ENCODE measurements around the gene XXYLT1.

Gene XXYLT1

DNA sequence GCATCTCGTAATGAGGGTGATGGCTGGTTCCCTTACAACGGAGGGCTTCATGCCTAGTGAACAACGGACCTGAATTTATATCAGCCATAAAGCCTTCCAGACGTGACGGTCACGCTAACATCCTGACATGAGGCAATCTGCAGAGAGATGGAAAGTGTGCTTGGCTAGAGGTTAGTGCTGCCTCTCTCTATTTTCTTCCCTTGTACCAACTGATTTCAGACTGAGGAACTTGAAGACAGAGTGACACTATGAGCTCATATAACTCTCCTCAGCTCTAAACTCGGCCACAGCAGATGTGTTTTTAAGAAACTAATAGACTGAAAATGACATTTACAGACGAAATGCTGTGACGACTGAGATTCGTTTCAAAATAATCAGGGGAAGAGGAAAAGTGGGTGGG is 122.4 kb downstream of the XXYLT1 start:
- DNase-seq, result no peak

DNA sequence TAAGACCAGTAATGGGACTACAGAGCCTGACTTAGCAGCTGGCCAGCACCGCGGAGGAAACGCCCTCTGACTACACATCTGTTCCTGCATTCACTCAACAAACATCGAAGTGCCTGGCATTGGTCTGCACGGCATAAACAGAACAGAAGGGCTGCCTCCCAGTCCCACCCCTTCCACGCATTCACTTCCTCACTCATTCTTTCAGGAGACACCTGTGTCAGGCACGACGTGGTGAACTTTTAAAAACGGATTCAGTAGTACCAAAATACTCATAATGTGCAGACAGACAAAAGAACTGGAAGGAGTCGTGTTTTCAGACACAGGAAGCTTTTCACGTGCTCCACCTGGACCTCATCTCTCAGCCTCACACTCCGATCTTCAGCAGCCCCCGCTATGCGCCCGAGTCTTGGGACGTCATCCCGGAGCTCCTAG is 123.3 kb downstream of the XXYLT1 start:
- peak; percentile 50 for DNase-seq

DNA sequence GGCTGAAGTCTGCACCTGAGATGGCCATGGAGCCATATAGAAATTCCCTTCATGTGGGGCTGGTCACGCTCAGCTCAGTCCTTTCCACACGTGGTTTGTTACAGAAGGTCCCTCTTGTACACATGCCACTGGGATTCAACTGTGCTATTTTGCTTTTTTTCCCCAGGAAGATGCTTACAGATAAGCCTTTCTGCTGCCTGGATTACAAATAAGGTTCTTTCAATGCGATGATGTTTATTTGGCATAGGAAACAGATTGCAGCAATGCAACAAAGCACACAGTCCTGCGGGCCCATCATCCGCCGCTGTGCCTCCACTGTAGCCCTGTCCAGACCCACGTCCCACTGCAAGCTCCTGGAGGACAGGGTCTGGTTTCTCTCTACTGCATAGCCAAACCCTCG is 124.8 kb downstream of the XXYLT1 start:
- DNase-seq, result no peak

DNA sequence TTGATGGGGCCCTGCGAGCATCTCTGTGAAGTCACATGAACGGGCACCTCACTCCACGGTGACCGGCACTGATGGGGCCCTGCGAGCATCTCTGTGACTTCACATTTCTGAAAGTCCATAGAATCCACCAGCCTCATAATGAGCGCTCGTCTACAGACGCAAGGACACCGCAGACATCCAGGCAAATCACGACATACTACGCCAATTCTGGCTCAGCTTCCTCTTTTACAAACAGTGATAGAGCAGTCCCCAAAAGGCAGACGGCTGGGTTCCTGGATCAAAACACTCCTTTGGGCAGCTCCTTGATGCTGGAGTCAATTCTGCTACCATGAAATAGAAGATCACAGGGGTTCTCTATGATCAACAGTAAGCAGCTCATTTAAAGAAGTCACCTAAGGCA is 125.4 kb downstream of the XXYLT1 start:
- no peak for DNase-seq

DNA sequence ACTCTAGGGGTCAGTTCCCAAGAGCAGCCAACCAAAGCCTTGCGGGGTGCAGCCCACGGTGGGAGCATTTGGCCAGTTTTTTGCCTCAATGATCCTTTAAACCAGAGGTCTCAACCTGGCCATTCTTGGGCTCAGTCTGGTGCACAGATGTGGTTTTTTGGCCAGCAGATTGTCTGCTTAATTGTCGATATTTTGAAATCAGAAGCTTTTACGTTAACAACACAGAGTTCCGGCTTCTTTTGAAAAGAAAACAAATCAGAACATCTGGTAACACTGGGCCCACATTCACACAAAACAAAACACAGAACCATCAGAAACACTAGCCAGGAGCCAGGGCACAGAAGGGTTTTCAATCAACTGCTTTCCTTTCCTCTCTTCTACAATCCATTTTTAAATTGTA is 127.7 kb downstream of the XXYLT1 start:
- no peak for DNase-seq

DNA sequence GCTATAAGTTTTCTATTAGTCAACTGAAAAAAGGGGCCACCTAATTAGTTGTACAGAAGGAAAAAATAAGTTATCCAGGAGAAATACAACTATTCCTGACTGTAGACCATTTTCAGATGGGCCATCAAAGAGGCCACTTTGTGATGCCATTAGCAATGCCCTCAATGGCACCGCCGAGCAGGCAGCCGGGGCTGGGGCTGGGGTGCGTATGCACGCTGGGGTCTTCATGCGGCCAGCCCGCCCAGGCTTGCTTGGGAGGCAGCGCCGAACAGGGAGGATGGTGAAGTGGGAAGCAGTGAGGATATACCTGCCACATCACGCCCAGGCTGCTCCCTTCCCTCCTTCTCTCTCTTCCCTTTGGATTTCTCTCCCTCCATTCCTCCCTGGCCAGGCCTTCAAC is 128.4 kb downstream of the XXYLT1 start:
- DNase-seq, result no peak

GRCh38 chr3:195140816-195141793 is 129.9 kb downstream of the XXYLT1 start:
- DNase-seq, result no peak

- DNase-seq, result no peak
These were observed 130.5 kb downstream of the XXYLT1 start for GRCh38 chr3:195140410-195140809.

DNA sequence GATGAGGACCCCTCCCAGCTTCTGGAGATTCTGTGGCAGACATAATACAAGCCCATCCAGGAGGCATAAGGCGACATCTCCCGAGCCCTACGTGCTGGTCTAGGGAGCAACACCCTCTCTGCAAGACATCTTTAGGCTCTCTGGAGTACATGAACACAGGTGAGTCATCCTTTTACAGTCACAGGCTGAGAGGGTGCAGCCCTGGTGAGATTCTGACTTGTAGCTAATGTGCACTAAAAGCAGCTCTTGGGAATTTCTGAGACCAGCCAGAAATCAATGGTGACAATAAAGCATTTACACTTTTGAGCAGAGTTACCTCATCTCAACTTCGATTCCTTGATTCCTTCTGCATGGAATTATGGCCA is 131.1 kb downstream of the XXYLT1 start:
- no peak for DNase-seq

GRCh38 chr3:195139091-195139875 is 131.7 kb downstream of the XXYLT1 start:
- DNase-seq, result no peak

DNA sequence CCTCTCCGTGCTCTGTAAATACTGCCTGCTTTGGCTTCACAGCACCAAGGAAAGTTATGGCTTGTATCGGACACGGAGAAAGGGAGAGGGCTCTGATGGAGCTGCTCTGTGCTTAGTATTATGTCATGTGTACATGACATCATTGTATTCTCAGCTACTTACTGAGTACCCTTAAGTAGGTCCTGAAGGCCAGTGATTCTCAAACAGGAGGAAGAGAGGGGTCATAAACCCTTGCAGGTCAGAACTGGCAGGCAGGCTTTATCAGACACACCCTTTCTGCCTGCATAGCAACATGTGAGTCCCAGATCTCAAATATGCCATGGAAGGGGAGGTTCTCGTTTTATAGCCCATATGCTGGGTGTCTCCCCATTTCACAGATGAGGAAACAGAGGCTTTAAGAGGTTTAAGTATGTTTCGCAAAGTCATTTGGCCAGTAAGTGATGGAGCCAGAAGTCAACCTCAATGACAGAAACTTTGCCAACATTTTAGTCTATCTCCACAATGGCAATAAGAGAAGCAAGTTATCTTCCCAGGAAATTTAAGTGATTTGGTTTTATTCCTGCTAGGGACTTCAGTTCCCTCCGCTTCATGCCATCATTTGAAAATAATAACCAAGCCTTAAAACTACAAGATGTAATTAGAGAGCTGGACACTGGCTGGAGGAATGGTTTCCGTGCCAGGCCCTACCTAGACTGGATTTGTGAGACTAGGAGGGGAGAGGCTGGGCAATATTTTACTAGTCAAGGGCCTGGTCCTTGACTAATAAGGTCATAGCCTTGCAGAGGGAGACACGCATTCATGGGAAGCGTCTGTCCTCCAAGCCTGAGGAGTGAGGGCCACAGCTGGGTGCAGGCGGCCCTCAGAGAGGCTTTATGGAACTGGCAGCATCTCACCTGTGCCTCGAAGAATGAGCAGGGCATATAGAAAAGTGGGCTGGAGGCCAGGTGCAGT is 133.0 kb downstream of the XXYLT1 start:
- DNase-seq, result no peak

GRCh38 chr3:195135917-195136316 is 135.0 kb downstream of the XXYLT1 start:
- DNase-seq, result no peak

- no peak for DNase-seq
These were observed 136.5 kb downstream of the XXYLT1 start for GRCh38 chr3:195134431-195134830.

GRCh38 chr3:195133462-195133861 is 137.5 kb downstream of the XXYLT1 start:
- peak; percentile 37 for DNase-seq

DNA sequence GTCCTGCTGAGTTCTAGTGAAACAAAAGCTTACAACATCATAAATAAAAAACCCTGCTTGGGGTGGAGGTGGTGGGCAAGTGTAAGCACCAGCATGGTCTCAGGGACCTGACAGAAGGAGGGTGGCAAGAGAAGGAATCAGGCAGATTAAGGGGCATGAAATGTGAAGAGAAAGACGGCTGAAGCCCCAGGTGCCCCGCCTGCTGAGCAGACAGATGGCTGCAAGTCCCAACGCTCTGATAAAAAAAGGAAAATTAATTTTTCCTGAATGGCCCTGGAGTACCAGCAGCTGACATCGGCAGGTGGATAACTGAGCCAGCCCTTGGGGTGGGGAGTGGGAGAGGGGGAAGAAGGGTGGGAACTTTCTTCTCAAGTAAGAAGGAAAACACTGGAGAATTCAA is 137.9 kb downstream of the XXYLT1 start:
- DNase-seq, result no peak

DNA sequence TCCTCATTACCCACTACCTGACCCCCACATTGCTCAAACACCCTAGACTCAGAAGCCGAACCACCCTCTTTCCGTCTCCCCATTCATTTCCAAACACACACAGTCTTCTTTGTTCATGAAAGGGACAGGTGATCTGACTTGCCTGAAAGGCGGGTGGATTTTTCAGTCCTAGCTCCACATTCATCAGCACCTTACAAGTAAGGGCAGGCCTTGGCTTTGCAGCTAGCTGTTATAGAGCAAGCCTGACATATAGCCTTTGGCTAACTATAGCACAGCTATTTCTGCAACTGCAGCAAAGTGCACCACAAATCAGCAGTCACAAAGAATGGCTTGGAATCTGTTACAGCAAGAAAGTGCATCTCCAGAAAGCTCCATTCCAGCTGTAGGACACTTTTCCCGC is 139.8 kb downstream of the XXYLT1 start:
- no peak for DNase-seq

GRCh38 chr3:195129644-195130492 is 141.1 kb downstream of the XXYLT1 start:
- peak; percentile 61 for DNase-seq

GRCh38 chr3:195129072-195129643 is 141.8 kb downstream of the XXYLT1 start:
- DNase-seq, result no peak

DNA sequence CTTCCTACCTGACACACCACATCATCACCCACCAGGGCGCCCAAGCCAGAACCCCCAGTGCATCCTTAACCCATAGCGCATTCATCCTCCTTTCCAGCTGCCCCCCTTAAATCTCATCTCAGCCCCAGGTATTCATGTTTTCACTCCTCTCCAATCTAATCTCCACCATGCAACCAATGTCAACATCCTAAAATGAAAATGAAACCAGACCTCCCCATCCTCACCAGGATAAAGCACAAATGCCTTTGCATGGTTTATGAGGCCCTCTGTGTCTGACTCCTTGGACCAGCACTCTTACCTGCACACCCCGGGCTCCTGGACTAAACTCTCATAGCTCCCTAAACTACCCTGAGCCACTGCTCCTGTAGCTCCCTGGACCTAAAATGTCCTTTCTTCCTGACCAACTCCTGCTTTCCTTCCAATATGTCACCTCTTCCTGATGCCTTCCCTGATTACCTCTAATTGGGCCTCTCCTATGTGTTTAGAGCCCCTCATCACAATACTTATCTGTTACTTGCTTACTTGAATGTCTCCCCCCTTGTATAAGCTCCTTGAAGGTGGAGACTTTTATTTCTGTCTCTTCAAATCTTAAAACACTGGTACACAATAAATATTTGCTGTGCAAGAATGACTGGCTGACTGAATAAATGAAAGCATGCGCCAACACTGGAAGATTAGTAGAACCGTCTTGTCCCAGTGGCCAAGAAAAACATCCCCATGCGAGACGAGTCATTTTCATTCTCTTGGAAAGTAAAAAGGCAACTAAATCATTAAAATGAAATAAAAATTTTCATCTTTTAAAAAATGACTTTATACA is 142.5 kb downstream of the XXYLT1 start:
- DNase-seq, result no peak

DNA sequence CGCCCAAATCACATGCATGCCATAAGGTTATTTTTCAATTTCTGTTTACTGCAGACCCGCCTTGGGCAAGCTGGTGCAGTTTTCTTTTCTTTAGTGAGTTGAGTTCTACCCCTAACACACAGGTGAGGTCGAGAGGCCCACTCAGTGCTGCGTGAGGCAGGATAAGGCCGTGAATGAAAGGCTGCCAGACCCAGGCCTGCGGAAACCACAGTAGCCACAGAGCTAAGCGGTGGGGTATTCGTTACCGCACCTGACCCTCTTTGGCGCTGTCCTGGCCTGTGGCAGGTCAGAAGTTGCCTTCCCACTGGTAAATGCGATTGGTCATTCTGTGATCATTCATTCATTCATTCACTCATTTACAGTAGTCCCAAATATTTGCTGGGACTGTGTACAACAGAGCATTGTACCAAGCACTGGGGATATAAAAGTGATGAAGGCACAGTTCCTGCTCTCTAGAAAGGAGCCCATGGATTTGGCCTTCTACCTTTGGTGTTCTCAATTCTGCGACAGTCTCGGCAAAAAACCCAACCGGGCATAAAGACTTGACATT is 144.8 kb downstream of the XXYLT1 start:
- no peak for DNase-seq

Data from activated CD4-positive, CD25-positive, alpha-beta regulatory T cell treated with anti-CD3 and anti-CD28 coated beads, Interleukin-2, amount 50 U/mL, for 72 hours (primary cell).